DOHH2 (cell line): ENCODE results near the gene ATP8A2.

Experiments used
- CTCF ChIP-seq: fragments of 200-600 bp; sonication (generic); IDR thresholded peaks from one replicate; pipeline ENCODE4 v1.5.1; 2014; ENCODE audit warnings: antibody characterized with exemption, mild to moderate bottlenecking, low read depth, low read length; ENCODE audit not compliant: poor library complexity, severe bottlenecking
- EZH2phosphoT487 ChIP-seq: fragments of 200-600 bp; sonication (generic); IDR thresholded peaks from 2 replicates; pipeline ENCODE4 v1.6.1; 2017; ENCODE audit warnings: borderline replicate concordance, mild to moderate bottlenecking, antibody characterized with exemption, low read length, moderate library complexity, mixed read lengths

- no peak for TF ChIP-seq CTCF
- no peak for TF ChIP-seq EZH2phosphoT487
Observed at GRCh38 chr13:26030331-26030730, 658.6 kb downstream of the ATP8A2 start.
